T47D (cell line): ENCODE results near the gene PTH2.
"Not testable (repeated sequence)": the region's sequence is repeated elsewhere in the genome, so short reads cannot be mapped to it uniquely, and the experiment has no call there.

ENCODE experiments used
- DNase-seq, 2 experiments: peaks; one replicate each; pipeline versions ENCODE4 v3.0.0 to v3.0.0-alpha.2; 2011 to 2012; ENCODE audit warnings: low read depth in 1 of 2, low spot score in 1 of 2
- JUND ChIP-seq: IDR thresholded peaks from 2 replicates; pipeline ENCODE4 v1.6.1; 2012; ENCODE audit warnings: low read depth
- in situ Hi-C: cut with HindIII; loops from 2 replicates; pipeline ENCODE4 v1.10.0; 2016; ENCODE audit warnings: low sequenced_read_pairs, low pct_unique_long_range_greater_than_20kb

Gene PTH2

GRCh38 chr19:49391581-49392399 lies 31.5 kb downstream of the PTH2 start:
- in situ Hi-C loops = no loop called here
- DNase-seq = peak; percentile 75 to 84
- TF ChIP-seq JUND = no peak

- in situ Hi-C loops = no loop called here
- TF ChIP-seq JUND = no peak
- DNase-seq = no peak
Observed at GRCh38 chr19:49390929-49391359, 32.3 kb downstream of the PTH2 start.

DNA sequence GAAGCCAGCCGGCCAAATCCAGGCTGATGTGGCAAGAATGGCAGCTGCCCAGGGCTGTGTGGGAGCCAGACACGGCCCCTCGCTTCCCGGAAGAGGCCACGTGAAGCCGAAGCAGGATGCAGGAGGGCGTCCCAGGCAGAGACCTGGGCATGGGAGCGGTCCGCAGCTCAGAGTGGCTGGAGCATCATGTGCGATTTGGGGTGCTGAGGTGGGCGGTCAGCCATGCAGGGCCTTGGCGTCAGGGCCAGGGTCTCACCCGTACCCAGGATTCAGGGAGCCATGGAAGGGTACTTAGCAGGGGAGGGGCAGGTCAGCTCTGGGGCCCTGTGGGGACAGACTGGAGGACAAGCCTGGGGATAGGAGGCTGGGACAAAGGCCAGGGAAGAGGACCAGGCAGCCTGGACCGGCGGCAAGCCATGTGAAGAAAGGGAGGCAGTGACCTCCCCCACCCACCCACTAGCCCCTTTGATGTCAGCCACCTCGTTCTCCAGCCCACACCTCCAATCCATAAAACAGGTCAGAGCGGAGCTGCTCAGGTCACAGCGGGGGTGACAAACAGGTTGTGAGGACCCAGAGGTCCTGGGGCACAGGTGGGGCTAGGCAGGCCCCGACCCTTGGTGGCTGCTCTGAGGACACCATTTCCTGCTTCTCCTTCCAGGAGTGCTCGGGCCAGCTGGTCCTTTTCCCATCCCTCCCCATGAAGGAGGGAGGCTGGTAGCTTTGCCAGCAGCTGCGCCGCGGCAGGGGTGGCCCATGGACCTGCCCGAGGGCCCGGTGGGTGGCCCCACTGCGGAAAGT lies 32.9 kb downstream of the PTH2 start:
- TF ChIP-seq JUND = no peak
- in situ Hi-C loops = no loop called here
- DNase-seq = no peak

- in situ Hi-C loops = no loop called here
- TF ChIP-seq JUND = no peak
- DNase-seq = no peak
Observed at GRCh38 chr19:49389406-49389805, 33.8 kb downstream of the PTH2 start.

GRCh38 chr19:49387936-49388372 lies 35.3 kb downstream of the PTH2 start, which contains the start of gene KASH5:
KASH5 (plus strand) TSS chr19:49388249; CDS start chr19:49390884, 2,635 bp downstream.
- no peak for DNase-seq
- in situ Hi-C loops = no loop called here
- TF ChIP-seq JUND = no peak

DNA sequence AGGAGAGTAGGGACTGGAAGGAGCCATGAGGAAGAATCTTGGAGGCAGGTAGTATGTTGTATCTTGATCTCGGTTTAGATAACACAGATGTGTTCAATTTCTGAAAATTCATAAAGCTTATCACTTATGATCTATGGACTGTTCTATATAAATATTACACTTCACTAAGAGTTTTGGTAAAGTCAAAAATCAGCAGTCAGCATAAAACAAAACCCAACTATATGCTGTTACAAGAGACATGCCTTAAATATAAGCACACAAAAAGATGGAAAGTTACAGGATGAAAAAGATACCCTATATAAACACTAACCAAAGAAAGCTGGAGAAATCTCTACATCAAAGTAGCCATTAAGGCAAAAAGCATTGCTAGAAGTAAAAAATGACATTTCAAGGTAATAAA lies 39.6 kb downstream of the PTH2 start:
- in situ Hi-C loops = no loop called here
- TF ChIP-seq JUND = no peak

GRCh38 chr19:49382639-49383038 lies 40.6 kb downstream of the PTH2 start:
- in situ Hi-C loops = no loop called here
- no peak for DNase-seq

More for the DNA sequence above, 39.6 kb downstream of the PTH2 start:
- DNase-seq = no peak

GRCh38 chr19:49380391-49380790 lies 42.9 kb downstream of the PTH2 start:
- TF ChIP-seq JUND = no peak
- no peak for DNase-seq
- in situ Hi-C loops = no loop called here

More at GRCh38 chr19:49382639-49383038, 40.6 kb downstream of the PTH2 start:
- no peak for TF ChIP-seq JUND

DNA sequence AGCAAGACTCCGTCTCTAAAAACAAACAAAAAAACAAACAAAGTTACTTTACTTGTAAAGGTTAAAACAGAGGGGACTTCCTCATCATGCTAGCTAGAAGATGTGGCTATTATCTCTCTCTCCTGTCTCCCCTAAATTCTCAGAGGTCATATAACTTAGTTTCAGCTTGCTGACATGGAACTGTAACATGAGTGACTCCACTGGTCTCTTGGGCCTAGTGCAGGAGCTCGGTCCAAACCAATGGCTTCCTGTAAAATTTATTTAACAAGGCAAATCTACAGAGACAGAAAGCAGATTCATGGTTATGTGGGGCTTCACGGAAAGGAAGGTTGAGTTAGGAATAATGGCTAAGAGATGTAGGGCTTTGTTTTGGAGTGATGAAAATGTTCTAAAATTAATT lies 44.7 kb downstream of the PTH2 start:
- no peak for DNase-seq
- no peak for TF ChIP-seq JUND
- in situ Hi-C loops = no loop called here

DNA sequence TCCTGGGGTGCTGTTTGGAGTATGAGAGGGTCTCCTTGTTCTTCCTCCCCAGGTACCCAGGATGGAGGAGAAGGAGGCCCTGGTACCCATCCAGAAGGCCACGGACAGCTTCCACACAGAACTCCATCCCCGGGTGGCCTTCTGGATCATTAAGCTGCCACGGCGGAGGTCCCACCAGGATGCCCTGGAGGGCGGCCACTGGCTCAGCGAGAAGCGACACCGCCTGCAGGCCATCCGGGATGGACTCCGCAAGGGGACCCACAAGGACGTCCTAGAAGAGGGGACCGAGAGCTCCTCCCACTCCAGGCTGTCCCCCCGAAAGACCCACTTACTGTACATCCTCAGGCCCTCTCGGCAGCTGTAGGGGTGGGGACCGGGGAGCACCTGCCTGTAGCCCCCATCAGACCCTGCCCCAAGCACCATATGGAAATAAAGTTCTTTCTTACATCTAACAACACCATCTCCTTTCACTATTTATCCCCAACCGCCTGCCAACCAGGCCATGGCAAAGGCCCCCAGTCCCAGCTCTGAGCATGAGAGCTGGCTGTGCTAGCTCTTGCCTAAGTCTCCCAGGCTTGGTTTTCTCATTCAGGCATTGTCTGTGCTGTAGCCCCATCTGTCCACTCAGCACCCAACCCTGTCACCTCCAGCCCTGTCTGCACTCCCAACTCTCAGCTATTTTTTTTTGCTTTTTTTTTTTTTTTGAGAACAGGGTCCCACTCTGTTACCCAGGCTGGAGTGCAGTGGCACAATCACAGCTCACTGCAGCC lies 48.4 kb downstream of the PTH2 start:
- DNase-seq = no peak
- no peak for TF ChIP-seq JUND
- in situ Hi-C loops = no loop called here

- in situ Hi-C loops, DNase-seq: not testable (repeated sequence)
Observed at GRCh38 chr19:49373174-49373573, 50.1 kb downstream of the PTH2 start.
